Neural progenitor cell (in vitro differentiated cells): ENCODE results near the gene DCDC2B. TPM values are rescaled to one million over a fixed set of nuclear protein-coding genes. Genes with fewer than 3 reads are reported as not detected.

Experiments used
- DNase-seq: peaks from one replicate; pipeline ENCODE4 v3.0.0-alpha.2; 2016; ENCODE audit warnings: low spot score
- H2AFZ ChIP-seq: fragments of 200-600 bp; sonication (generic); replicated peaks from 2 replicates; pipeline ENCODE4 v1.6.1; 2016; ENCODE audit warnings: antibody characterized with exemption
- H3F3A ChIP-seq: fragments of 200-600 bp; sonication (generic); 2 replicates; pipeline ENCODE4 v1.6.1; 2016; ENCODE audit warnings: antibody characterized with exemption, low read depth
- H3K27ac ChIP-seq: fragments of 200-600 bp; sonication (generic); 2 replicates; pipeline ENCODE4 v1.5.1; 2016; ENCODE audit warnings: mild to moderate bottlenecking
- H3K27me3 ChIP-seq: fragments of 200-600 bp; sonication (generic); 2 replicates; pipeline ENCODE4 v1.6.1; 2016; ENCODE audit warnings: mild to moderate bottlenecking, moderate library complexity
- H3K36me3 ChIP-seq: fragments of 200-600 bp; sonication (generic); 2 replicates; pipeline ENCODE4 v1.5.1; 2016
- H3K4me1 ChIP-seq: fragments of 200-600 bp; sonication (generic); 2 replicates; pipeline ENCODE4 v1.6.1; 2016; ENCODE audit warnings: mixed run types
- H3K4me2 ChIP-seq: fragments of 200-600 bp; sonication (generic); 2 replicates; pipeline ENCODE4 v1.6.1; 2016
- H3K4me3 ChIP-seq: fragments of 200-600 bp; sonication (generic); 2 replicates; pipeline ENCODE4 v1.5.1; 2016
- H3K79me2 ChIP-seq: fragments of 200-600 bp; sonication (generic); 2 replicates; pipeline ENCODE4 v1.6.1; 2016; ENCODE audit warnings: low read depth
- H3K9ac ChIP-seq: fragments of 200-600 bp; sonication (generic); 2 replicates; pipeline ENCODE4 v1.6.1; 2016
- H3K9me3 ChIP-seq: fragments of 200-600 bp; sonication (generic); 2 replicates; pipeline ENCODE4 v1.5.1; 2016; ENCODE audit warnings: low read depth
- H4K20me1 ChIP-seq: fragments of 200-600 bp; sonication (generic); 2 replicates; pipeline ENCODE4 v1.6.1; 2016; ENCODE audit warnings: low read depth
- H3K27ac Mint-ChIP-seq: 3 replicates; pipeline ENCODE4 v1.8.0; 2021; ENCODE audit warnings: mixed read lengths
- H3K27me3 Mint-ChIP-seq: 2 replicates; pipeline ENCODE4 v1.8.0; 2022; ENCODE audit warnings: low read depth, mild to moderate bottlenecking, inconsistent platforms, moderate library complexity, mixed read lengths; ENCODE audit not compliant: insufficient read depth
- H3K36me3 Mint-ChIP-seq: 3 replicates; pipeline ENCODE4 v1.8.0; 2021; ENCODE audit warnings: mixed read lengths
- H3K4me1 Mint-ChIP-seq: 3 replicates; pipeline ENCODE4 v1.8.0; 2021; ENCODE audit warnings: mixed read lengths
- H3K4me3 Mint-ChIP-seq: 3 replicates; pipeline ENCODE4 v1.8.0; 2021; ENCODE audit warnings: mild to moderate bottlenecking, moderate library complexity, mixed read lengths
- H3K9me3 Mint-ChIP-seq: 3 replicates; pipeline ENCODE4 v1.8.0; 2020; ENCODE audit warnings: mixed read lengths
- EZH2 ChIP-seq: fragments of 200-600 bp; sonication (generic); IDR thresholded peaks from 2 replicates; pipeline ENCODE4 v1.6.1; 2017; ENCODE audit warnings: antibody characterized with exemption, mild to moderate bottlenecking, moderate library complexity
- EZH2phosphoT487 ChIP-seq: fragments of 200-600 bp; sonication (generic); IDR thresholded peaks from 2 replicates; pipeline ENCODE4 v1.6.1; 2017; ENCODE audit warnings: antibody characterized with exemption
- total RNA-seq: library from RNA; depleted of rRNA; stranded (reverse); fragments of >200 nt; gene quantifications from 2 replicates; pipeline ENCODE4 v1.2.3, GENCODE V29; 2015; ENCODE audit warnings: low replicate concordance
- TF ChIP-seq, protein P1 (sequence below): fragments of 200-600 bp; sonication (generic); IDR thresholded peaks from 2 replicates; pipeline ENCODE4 v1.5.1; 2017; ENCODE audit warnings: antibody characterized with exemption, mild to moderate bottlenecking

The DCDC2B gene
- total RNA-seq, 1 donor from 2014 or later: not detected

DNA sequence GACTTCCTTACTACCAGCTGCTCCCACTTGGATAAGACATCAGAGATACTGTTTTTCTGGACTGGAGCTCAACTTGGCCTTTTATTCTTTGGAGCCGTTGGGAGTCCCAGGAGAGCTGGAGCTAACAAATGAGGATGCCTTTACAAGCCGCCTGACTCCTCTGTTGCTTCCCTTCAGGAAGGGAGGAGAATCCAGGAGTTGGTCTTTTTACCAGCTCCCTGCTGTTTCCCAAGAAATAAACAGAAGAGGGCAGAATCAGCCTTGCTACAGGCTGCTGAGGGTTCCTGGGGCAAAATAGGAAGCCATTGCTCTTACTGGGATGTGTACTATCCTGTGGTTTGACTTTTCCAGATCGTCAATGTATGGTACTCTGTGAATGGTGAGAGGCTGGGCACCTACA is 14.8 kb downstream of the DCDC2B start:
- Mint-ChIP-seq H3K27me3 (peaks cover 3% of the 10 kb centered on the region), H3K36me3 (peaks cover 27% of the 10 kb centered on the region), H3K9me3 (no peaks in the 10 kb centered on the region), H3K4me3 (peak overlapping the region; percentile 97), H3K4me1 (peaks cover 28% of the 10 kb centered on the region), H3K27ac (no peak overlapping the region)
- TF ChIP-seq, protein P1, sequence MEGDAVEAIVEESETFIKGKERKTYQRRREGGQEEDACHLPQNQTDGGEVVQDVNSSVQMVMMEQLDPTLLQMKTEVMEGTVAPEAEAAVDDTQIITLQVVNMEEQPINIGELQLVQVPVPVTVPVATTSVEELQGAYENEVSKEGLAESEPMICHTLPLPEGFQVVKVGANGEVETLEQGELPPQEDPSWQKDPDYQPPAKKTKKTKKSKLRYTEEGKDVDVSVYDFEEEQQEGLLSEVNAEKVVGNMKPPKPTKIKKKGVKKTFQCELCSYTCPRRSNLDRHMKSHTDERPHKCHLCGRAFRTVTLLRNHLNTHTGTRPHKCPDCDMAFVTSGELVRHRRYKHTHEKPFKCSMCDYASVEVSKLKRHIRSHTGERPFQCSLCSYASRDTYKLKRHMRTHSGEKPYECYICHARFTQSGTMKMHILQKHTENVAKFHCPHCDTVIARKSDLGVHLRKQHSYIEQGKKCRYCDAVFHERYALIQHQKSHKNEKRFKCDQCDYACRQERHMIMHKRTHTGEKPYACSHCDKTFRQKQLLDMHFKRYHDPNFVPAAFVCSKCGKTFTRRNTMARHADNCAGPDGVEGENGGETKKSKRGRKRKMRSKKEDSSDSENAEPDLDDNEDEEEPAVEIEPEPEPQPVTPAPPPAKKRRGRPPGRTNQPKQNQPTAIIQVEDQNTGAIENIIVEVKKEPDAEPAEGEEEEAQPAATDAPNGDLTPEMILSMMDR: no peak
- no peak for TF ChIP-seq EZH2phosphoT487
- no peak for TF ChIP-seq EZH2
- no peak overlapping the region for H3K4me3 ChIP-seq
- H3K9ac ChIP-seq: no peak overlapping the region
- H3K36me3 ChIP-seq: no peaks in the 10 kb centered on the region
- peaks cover 9% of the 10 kb centered on the region for H3F3A ChIP-seq
- no peaks in the 10 kb centered on the region for H3K9me3 ChIP-seq
- peak overlapping the region; percentile 89 for H3K4me2 ChIP-seq
- peaks cover 34% of the 10 kb centered on the region for H3K79me2 ChIP-seq
- H3K27ac ChIP-seq: no peak overlapping the region
- H2AFZ ChIP-seq: no peak overlapping the region
- DNase-seq: no peak
- H4K20me1 ChIP-seq: no peaks in the 10 kb centered on the region
- peaks cover 14% of the 10 kb centered on the region for H3K4me1 ChIP-seq
- no peaks in the 10 kb centered on the region for H3K27me3 ChIP-seq

DNA sequence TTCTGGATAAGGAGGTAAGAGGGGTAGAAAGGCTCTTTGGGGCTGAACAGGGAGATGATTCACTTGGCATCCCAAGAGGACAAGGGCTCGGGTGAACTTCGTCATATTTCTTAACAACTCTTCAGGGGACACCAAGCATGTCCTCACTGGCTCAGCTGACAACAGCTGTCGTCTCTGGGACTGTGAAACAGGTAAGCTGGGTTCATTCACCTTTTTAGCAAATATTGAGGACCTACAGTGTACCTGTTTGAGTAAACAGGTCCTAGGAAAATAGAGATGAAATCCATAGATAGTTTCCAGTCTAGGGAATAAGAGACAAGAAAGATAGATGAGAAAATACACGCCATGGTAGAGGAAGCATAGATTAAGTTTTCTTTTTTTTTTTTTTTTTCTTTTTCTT is 15.4 kb downstream of the DCDC2B start:
- H3K4me2 ChIP-seq: no peak overlapping the region
- H4K20me1 ChIP-seq: no peaks in the 10 kb centered on the region
- Mint-ChIP-seq H3K9me3 (no peaks in the 10 kb centered on the region), H3K27ac (no peak overlapping the region), H3K4me3 (peak overlapping the region; percentile 97), H3K36me3 (peaks cover 31% of the 10 kb centered on the region), H3K4me1 (peaks cover 28% of the 10 kb centered on the region), H3K27me3 (peaks cover 2% of the 10 kb centered on the region)
- peaks cover 14% of the 10 kb centered on the region for H3K4me1 ChIP-seq
- no peak overlapping the region for H3K4me3 ChIP-seq
- no peaks in the 10 kb centered on the region for H3K9me3 ChIP-seq
- H3K79me2 ChIP-seq: peaks cover 34% of the 10 kb centered on the region
- H3K27ac ChIP-seq: no peak overlapping the region
- TF ChIP-seq EZH2phosphoT487: no peak
- TF ChIP-seq EZH2: no peak
- TF ChIP-seq, protein P1: no peak
- no peaks in the 10 kb centered on the region for H3K36me3 ChIP-seq
- DNase-seq: no peak
- H3F3A ChIP-seq: peaks cover 9% of the 10 kb centered on the region
- no peak overlapping the region for H2AFZ ChIP-seq
- H3K9ac ChIP-seq: no peak overlapping the region
- no peaks in the 10 kb centered on the region for H3K27me3 ChIP-seq

DNA sequence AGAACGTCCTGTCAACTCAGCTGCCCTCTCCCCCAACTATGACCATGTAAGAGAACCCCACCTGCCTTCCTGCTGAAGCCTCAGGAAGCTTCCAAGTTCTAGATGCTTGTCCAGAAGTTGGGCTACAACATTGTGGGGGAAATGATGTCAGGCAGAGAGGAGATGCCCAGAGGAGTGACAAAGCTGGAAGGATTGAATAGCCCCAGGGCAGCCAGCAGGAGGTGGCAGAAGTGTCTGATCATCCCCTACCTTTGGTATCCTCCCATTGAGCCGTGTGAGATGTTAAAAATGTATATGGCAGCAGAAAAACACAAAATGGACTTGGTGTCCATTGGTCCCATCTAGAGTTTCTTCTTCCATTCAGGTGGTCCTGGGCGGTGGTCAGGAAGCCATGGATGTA is 19.9 kb downstream of the DCDC2B start:
- Histone ChIP-seq H3K27me3 (no peaks in the 10 kb centered on the region), H3K9ac (no peak overlapping the region), H3K9me3 (no peaks in the 10 kb centered on the region), H3K4me2 (no peak overlapping the region), H4K20me1 (no peaks in the 10 kb centered on the region), H3K36me3 (peaks cover 3% of the 10 kb centered on the region), H3K79me2 (peaks cover 3% of the 10 kb centered on the region), H3K4me1 (peaks cover 3% of the 10 kb centered on the region), H2AFZ (no peak overlapping the region), H3F3A (peaks cover 18% of the 10 kb centered on the region), H3K4me3 (no peak overlapping the region), H3K27ac (no peak overlapping the region)
- Mint-ChIP-seq H3K27me3 (peaks cover 2% of the 10 kb centered on the region), H3K36me3 (peaks cover 31% of the 10 kb centered on the region), H3K27ac (no peak overlapping the region), H3K9me3 (no peaks in the 10 kb centered on the region), H3K4me3 (no peak overlapping the region), H3K4me1 (peaks cover 10% of the 10 kb centered on the region)
- no peak for DNase-seq
- TF ChIP-seq, protein P1: no peak
- no peak for TF ChIP-seq EZH2
- TF ChIP-seq EZH2phosphoT487: no peak
